ENCODE measurements around the gene TMEM205.
A peak's percentile ranks its signal among the peaks of the same experiment; 100 is the strongest.
"Not testable (repeated sequence)": the region's sequence is repeated elsewhere in the genome, so short reads cannot be mapped to it uniquely, and the experiment has no call there.

The TMEM205 gene

DNA sequence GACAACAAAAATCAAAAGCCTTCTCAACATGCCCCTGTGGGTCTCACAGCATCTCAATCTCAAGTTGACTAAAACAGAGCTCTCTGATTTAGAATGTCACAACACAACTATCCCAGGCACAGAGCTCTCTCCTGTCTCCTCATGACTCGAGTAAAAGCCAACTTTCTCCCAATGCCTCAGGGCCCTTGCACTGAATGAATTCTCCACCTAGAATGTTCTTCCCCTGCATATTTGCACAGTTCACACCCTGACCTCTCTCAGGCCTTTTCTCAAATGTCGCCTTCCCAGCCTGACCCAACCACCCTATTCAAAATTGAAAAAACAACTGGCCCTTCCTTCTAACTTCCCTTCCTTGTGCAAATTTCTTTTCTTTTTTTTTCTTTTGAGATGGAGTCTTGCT lies 24.7 kb upstream of the TMEM205 start:
- no peak for DNase-seq

DNA sequence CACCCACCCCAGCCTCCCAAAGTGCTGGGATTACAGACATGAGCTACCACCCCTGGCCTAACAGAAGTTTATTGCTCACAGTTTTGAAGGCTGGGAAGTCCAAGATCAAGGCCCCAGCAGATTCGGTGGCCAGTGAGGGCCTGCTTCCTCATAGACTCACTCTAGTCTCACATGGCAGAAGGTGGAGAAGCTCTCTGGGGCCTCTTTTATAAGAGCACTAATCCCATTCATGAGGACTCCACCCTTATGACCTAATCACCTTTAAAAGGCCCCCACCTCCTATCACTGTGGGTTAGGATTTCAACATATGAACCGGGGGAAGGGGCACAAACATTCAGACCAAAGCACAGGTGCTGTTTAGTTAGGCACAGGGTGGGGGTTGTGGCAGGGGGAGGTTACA lies 21.5 kb upstream of the TMEM205 start:
- DNase-seq: no peak

DNA sequence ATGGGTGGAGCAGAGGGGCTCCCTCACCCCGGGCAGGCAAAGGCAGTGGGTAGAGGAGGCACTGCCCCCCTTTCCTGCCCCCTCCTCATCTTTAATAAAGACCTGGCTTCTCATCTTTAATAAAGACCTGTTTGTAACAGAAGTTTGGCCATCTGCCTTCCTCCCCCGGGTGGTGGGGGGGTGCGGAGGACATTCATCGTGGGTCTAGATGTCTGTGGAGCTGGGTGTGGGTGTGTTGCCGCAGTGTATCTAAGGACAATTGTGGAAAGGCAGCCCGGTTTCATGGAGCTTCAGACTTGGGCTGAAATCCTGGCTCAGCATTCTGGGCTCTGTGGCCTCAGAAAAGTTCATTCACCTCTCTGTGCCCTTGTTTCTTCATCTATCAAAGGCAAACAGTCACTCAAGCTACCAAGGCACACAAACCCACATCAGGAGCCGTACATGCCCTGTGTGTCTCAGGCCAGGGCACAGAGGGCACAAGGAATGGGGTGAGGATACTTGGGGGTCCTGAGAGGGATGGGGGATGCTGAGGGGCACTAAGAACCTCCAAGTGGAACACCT lies 19.6 kb upstream of the TMEM205 start:
- DNase-seq: no peak

DNA sequence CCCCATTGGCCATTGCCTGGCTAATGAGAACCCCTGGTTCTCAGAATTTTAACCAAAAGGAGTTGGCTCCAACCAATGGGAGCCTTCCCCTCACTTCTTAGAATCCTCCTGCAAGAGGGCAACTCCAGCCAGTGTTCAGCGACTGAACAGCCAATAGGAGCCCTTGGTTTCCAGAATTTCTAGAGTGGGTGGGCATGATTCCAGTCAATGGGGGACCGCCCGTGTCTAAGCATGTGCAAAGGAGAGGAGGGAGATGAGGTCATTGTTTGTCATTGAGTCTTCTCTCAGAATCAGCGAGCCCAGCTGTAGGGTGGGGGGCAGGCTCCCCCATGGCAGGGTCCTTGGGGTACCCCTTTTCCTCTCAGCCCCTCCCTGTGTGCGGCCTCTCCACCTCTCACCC lies 18.9 kb upstream of the TMEM205 start:
- no peak for DNase-seq

DNA sequence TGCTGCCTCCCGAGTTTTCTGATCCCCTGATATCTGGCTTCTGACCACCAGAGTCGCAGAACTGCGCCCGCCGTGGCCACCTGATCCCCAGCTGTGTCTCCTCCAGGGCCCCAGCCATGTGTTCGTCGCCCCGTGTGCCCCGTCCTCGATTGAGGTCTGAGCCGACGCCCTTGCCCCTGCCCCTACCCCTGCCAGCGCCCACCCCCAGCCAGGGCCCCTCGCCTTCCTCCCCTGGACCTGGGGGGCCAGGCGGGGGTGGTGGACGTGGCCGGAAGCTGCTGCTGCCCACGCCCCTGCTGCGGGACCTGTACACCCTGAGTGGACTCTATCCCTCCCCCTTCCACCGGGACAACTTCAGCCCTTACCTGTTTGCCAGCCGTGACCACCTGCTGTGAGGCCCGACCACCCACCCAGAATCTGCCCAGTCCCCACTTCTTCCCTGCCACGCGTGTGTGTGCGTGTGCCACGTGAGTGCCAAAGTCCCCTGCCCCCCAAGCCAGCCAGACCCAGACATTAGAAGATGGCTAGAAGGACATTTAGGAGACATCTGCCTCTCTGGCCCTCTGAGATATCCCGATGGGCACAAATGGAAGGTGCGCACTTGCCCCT lies 18.3 kb upstream of the TMEM205 start:
- DNase-seq: no peak

DNA sequence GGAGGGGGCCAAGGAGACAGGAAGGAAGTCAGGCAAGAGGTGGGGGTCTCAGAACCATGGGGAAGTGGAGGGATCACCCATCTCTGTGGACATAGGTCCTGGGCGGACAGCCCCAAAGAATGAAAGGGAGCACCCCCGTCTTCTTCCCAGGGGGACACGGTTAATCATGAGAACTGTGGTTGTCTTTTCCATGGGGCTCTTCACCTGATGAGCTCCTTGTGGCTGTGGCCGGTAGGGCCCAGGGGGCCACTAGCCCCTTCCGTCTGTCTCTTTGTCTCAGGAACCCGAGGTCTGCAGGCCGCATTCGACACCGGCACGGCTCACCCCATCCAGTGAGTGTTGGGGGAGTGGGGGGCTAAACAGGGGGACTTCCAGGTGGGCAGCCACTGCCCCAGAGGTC lies 17.8 kb upstream of the TMEM205 start:
- no peak for DNase-seq

DNA sequence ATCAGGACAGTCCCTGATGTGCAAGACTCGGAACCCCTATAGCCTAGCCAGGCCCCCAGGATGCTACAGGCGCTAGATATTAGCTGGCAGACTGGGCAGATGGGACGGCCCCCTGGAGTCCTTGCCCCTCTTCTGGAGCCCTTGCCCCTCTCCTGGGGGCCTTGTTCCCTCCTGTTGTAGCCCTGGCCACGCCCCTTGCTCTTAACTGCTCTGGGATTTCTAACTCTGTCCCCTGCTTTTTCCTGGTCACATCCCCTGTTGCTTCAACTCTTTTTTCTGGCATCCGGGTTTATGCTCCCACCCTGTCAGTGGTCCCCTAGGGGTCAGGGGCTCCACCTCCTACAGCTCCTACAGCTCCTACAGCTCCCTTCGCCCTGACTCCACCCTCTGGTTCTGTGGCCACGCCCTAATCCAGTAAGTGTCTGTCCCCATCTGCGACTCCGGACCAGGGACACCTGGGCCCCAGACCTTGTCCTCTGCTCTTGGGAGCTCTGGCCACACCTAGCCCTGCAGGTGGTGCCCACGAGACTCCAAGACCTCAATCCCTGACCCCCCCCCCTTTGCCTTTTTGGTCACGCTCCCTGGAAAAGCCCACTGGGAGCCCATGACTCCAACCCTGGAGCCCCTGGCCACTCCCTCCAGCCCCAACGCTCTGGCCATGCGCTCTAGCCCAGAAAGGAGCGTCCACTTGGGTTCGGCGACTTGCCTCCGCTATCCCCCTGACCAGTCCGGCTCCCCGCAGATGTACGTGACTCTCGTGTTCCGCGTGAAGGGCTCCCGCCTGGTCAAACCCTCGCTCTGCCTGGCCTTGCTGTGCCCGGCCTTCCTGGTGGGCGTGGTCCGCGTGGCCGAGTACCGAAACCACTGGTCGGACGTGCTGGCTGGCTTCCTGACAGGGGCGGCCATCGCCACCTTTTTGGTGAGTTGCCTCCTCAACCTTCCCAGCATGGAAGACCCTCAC lies 16.0 kb upstream of the TMEM205 start:
- no peak for DNase-seq

DNA sequence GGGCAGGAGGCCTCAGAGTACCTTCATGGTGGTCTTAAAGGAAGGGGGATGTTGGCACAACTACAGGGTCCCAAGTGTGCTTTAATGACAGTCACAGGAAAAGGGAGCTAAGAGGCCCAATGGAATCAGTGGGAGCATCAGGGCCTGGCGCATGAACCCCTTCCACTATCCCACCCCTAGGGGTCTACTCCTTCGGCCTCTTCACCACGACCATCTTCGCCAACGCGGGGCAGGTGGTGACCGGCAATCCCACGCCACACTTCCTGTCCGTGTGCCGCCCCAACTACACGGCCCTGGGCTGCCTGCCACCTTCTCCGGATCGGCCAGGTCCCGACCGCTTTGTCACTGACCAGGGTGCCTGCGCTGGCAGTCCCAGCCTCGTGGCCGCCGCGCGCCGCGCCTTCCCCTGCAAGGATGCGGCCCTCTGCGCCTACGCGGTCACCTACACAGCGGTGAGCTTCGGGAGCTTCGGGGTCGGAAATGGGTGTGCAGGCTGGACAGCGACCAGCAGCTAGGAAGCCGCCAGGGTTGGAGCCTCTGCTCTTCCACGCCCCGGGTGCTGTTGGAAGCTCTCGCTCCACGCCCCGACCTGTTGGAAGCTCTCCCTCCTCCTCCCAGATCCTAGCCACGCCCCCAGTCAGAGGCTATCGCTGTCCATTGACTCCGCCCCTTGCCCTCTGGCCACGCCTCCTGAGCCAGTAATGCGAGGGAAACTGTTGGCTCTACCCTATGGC lies 15.1 kb upstream of the TMEM205 start:
- DNase-seq: no peak

DNA sequence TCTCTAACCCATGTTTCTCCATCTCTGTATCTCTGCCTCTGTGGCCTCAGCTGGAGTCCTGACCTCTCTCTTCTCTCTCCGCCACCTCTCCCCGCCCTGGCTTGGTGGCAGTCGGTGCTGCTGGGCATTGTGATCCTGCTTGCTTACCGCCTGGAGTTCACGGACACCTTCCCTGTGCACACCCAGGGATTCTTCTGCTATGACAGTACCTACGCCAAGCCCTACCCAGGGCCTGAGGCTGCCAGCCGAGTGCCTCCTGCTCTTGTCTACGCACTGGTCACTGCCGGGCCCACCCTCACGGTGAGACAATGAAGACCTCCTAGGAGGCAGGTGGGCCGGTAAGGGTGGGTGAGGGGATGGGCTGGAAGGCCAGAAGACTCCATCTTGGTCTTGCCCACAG lies 13.4 kb upstream of the TMEM205 start:
- DNase-seq: no peak

DNA sequence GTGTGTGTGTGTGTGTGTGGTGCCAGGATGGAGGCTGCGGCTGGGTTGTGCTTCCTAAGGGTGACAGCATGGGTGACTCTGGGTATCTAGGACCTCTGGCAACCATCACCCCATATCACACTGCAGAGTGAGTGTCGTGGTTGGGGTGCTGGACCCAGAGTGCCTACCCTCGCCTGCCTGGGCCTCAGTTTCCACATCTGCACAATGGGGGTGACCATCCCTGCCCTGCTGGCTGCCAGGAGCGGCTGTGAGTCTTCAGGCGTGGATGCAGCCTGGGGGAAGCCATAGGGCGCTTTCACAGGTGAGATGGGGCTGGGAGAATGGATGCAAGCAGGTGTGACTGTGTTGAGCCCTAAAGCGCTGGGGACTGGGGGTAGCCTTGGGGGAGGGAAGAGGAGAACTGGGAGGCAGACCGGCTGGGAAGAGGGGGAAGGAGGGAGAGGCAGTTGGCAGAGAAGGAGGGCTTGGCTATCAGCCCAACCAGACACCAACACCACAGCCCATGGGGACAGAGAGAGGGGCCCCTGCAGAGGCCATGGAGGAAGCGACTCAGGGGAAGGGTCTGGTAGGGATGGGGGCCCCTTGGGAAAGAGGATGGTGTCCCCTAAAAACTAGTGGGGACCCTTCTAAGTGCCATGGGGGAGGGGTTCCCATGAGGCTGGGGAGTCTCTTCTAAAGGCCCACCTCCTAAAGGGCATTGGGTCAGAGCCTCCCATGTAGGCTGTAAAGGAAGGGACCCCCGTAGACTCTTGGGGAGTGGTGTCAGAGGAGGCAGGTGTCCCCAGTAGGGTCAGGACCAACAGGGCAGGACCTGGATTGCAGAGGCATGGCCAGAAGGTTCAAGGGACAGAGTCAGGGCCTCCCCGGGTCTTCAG lies 10.8 kb upstream of the TMEM205 start:
- DNase-seq: no peak

DNA sequence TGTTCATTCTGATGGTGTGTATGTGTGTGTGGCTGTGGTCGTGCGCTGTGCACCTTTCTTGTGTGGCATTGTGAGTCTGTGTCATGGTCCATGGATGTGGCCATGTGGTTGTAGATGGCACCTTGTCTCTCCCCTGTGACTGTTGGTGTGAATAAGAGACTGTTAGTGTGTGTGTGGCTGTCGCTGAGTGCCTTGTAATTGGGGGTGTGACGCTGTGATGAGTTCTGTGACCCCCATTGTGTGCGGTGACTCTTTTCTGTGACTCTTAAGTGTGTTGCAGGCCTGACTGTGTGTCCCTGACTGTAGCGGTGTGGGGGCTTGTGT lies 10.0 kb upstream of the TMEM205 start:
- no peak for DNase-seq

DNA sequence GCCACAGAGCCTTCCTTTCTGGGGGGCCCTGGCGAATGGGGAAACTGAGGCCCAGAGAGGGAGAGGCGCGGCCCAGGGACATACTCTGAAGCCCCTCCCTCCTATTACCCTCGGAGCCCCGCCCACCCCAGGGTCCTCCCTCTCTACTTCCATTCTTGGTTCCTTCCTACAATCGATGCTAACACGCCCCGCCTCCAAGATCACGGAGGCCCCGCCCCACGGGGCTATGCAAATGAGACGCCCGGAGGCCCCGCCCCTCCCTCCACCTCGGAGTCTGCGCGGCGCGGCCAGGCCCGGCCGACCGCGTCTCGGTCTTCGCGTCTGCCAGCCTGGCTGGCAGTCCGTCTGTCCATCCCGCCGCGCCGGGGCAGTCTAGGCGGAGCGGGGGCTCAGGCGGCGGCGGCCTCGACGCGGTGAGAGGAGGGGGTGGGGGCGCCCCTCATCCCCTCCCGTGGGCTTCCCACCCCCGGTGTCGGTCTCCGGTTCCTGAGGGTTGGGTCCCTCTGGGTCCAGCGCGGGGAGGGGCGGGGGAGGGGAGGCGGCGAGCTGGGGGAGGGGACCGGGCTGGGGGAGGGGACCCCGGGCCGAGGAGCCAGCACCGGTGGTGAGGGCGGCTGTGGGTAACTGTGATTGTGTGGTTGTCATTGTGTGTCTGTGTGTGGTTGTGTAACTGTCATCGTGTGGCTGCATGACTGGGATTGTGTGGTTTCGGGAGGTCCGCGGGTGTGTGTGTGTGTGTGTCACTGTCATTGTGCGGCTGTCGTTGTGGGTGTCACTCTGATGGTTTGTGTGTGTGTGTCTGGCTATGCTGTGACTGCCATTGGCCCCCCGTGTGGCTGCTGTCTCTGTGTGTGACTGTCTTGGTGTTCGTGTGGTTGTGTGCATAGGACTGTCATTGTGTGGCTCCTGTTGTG lies 9.3 kb upstream of the TMEM205 start, which contains the start of gene PLPPR2:
TSS of gene PLPPR2 (plus strand) at position 273 of the 914 bp plus-strand sequence. CDS start 2,242 bp downstream, outside the sequence.
- peak; percentile 15 to 73 for DNase-seq

DNA sequence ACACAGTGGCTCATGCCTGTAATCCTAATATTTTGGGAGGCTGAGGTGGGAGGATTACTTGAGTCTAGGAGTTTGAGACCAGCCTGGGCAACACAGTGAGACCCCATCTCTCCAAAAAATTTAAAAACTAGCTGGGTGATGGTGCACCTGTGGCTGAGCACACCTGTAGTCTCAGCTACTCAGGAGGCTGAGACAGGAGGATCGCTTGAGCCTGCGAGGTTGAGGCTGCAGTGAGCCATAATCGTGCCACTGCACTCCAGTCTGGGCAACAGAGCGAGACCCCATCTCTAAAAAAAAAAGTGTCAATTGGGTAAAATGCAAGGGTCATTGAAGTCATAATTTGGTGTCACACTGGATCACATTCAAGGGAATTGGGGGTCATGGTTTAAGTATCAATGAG lies 8.0 kb upstream of the TMEM205 start:
- DNase-seq: not testable (repeated sequence)

DNA sequence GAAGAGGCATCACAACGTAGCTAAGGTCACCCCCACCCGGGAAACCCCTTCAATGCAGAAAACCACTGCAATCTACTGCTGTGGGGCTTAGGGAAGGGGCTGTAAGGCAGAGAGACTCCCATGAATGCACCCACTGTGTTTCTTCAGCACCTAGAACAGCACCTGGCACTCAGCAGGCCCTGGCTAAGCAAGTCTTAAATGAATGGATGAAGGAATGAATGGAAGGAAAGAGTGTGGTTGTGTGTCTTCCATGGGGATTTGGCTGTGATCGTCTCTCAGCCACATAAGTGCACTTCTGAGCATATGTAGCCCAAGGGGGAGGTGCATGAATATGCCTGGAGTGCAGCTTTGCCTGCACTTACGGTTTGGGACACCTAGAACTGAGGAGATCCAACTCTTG lies 3.1 kb upstream of the TMEM205 start:
- no peak for DNase-seq

DNA sequence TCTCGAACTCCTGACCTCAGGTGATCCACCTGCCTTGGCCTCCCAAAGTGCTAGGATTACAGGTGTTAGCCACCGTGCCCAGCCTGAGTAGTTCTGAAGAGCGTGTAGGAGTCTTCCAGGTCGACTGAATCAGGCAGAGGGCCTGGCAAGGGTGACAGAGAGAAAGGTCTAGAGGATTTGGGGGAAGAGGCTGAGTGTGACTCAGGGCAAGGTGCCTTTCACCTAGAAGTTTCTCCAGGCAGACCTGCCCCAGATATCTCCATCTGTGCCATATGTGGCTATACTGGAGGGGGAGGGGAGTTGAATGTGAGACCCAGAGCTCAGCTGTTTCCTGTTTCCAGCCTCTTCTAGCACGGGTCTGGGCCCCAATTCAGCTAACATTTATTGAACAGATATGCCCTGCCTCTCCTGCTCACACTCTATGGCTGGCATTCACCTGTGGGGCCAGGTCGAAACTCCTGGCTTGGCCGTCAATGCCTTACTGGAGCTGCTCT lies 1.5 kb upstream of the TMEM205 start:
- DNase-seq: no peak

DNA sequence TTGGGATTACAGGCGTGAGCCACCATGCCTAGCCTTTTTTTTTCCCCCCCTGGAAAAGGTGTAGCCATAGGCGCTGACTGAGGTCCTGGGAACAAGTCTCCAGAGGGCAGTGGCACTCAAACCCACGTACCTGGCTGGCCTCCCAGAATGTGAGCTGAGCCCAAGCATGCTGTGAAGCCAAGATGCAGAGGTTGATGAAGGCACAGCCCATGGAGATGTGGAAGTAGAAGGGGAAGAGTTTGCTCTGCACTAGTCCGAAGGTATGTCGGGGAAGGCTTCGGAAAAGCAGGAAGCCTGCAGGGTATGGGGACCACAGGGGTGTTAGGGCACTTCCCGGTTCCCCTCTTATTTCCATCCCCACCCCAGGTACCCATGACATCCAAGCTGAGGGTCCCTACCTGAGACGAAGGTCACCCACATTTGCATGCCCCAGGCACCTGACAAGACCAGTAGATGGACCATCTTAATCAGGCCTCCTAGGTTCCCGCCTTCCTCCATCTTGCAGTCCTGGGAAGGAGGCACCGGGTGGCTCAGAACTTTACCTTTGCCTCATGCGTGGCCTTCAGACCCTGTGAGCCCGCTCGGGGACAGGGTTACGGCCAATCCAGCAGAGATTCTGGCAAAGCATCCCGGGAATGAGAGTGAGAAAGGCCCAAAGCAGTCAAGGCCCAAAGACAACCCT lies 805 bp downstream of the TMEM205 start:
- no peak for DNase-seq

DNA sequence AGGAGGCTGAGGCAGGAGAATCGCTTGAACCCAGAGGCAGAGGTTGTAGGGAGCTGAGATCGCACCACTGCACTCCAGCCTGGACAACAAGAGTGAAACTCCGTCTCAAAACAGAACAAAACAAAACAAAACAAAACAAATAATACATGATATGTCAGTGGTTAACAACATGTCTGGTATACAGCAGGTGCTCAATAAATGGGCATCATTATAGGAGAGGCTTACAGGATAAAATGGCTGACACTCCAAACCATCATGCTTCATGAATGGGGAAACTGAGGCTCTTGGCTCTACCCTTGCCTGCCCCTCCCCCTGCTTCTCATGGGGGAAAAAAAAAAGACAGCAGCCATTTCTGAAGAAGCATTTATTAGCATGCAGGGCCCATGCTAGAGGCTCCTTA lies 3.6 kb downstream of the TMEM205 start:
- no peak for DNase-seq

DNA sequence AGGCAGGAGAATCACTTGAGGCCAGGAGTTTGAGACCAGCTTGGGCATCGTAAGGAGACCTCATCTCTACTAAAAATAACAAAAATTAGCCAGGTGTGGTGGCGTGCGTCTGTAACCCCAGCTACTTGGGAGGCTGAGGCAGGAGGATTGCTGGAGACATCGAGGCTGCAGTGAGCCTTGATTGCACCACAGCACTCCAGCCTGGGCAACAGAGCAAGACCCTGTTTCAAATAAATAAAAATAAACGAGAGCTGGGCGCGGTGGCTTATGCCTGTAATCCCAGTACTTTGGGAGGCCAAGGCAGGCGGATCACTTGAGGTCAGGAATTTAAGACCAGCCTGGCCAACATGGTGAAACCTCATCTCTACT lies 6.0 kb downstream of the TMEM205 start:
- not testable (repeated sequence) for DNase-seq

DNA sequence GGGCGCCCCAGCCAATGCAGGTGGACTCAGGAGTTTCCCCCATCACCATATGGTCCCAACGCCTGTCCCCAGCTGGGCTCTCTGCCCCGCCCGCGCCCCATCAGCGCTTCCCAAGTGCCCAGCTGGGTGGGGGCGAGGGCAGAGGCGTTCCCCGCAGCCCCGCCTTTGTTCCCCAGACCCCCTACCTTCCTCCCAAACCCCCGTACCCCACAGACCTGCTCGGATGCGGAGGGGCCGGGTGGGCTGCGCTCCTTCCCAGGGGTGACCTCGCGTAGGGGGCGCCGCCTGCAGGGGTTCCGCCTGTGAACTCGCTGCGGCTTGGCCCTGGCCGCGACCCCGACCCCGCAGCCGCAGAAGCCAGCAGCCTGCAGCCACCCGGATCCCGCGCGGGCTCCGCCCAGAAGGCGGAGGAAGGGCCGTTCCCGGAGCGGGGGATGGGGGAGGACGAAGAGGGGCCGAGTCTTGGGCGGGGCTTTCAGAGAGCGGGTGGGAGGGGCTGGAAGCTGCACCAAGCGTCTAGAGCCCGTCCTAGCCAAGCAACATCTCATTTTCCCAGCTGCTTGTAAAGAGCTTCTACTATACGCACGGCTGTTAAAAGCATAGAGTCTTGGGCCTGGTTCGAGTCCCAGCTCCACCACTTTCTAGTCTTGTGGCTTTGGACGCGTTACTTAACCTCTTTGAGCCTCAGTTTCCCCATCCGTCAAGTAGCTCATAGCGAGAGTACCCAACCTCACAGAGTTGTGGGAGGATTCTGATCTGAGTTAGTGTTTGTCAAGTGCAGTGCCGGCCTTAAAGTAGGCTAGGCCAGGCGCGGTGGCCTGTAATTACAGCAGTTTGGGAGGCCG lies 6.6 kb downstream of the TMEM205 start, which contains the start of gene RAB3D:
TSS of gene RAB3D (minus strand) at position 404 of the 845 bp plus-strand sequence. CDS start 2,258 bp downstream, outside the sequence.
- peak; percentile 25 to 77 for DNase-seq
